Jurkat, Clone E6-1 (cell line): ENCODE measurements around the gene CLEC6A. TPM values are rescaled to one million over a fixed set of nuclear protein-coding genes. Genes with fewer than 3 reads are reported as not detected.
"Not testable (repeated sequence)": the region's sequence is repeated elsewhere in the genome, so short reads cannot be mapped to it uniquely, and the experiment has no call there.

Experiments used
- DNase-seq: peaks from one replicate; pipeline ENCODE4 v3.0.0-alpha.2; 2011; ENCODE audit warnings: low read depth, low spot score
- H3K4me3 ChIP-seq: 2 replicates; pipeline ENCODE4 v1.5.1; 2011; ENCODE audit warnings: mild to moderate bottlenecking, low read length, control low read depth, moderate library complexity
- polyA plus RNA-seq: library from polyadenylated mRNA; unstranded; fragments of >200 nt; gene quantifications from one replicate; pipeline ENCODE4 v1.2.1, GENCODE V29; 2012; ENCODE audit warnings: missing spikeins; ENCODE audit not compliant: insufficient read length, insufficient read depth

The CLEC6A gene
- polyA plus RNA-seq: not detected

DNA sequence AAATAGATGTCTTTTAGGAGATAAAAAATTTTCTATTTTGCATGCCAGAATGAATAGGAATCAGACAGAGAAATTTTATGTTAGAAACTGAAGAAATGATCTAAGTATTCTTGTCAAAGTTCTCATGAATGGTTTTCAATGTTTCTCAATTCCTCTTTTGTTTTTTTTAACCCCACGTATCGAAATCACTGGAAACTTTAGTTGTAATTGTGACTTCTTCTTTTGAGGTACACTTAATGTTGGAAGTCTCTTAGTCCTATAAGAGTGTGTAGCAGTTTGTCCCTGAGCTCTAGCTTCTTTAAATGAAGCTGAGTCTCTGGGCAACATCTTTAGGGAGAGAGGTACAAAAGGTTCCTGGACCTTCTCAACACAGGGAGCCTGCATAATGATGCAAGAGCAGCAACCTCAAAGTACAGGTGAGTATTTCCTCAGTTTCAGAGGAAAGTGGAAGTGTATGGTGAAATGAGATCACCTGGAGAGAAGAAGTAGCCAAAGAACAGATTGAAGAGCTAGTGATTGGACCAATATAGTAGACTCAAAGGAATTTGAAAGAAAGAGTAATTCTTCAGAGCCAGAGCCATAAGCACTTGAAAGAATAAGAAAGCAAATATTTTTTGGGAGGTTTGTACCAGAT, at the start of gene CLEC6A:
TSS of gene CLEC6A (plus strand) at position 236 of the 634 bp plus-strand sequence. CDS start at position 386, 150 bp downstream.
- no peak for DNase-seq
- no peak within 1 kb of the TSS for H3K4me3 ChIP-seq

DNA sequence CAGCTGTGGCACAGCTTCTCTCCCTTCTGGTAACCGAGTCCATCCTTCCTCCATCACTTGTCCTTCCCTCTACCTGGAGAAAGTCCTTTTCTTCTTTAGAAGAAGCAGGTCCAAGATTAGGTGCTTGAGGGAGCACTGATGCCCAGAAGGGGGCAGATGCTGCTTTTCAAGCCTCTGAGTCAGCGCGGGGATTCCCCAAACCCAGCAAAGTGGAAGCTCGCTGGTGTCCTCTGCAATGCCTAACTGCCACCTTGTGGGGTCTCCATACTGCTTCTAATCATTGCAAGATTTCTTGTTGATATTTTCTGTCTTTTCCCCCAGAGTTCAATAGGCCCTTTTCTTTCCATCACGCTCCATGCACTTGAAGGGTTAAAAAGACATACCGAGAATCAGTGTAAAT, 36.2 kb upstream of the CLEC6A start:
- DNase-seq: not testable (repeated sequence)

DNA sequence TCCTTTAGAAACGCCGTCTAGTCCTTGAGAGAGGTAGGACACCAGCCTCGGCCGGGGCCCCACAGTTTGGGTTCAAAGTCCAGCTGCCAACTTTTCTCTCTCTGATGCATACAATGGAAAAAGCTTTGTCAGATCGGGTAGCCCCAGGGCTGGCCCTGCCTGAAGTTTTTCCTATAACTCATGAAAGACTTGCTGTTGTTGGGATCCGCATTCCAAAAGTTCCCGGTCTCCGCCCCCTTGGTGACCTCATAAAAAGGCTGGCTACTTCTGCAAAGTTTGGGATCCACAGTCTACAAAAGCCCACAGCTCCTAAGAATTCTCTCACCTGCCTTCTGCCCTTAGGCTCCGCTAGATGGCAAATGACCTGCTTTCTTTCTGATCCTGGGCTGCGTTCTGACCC, 35.3 kb upstream of the CLEC6A start:
- H3K4me3 ChIP-seq: no peak overlapping the region
- DNase-seq: no peak

More for the DNA sequence above, 36.2 kb upstream of the CLEC6A start:
- H3K4me3 ChIP-seq: not testable (repeated sequence)

DNA sequence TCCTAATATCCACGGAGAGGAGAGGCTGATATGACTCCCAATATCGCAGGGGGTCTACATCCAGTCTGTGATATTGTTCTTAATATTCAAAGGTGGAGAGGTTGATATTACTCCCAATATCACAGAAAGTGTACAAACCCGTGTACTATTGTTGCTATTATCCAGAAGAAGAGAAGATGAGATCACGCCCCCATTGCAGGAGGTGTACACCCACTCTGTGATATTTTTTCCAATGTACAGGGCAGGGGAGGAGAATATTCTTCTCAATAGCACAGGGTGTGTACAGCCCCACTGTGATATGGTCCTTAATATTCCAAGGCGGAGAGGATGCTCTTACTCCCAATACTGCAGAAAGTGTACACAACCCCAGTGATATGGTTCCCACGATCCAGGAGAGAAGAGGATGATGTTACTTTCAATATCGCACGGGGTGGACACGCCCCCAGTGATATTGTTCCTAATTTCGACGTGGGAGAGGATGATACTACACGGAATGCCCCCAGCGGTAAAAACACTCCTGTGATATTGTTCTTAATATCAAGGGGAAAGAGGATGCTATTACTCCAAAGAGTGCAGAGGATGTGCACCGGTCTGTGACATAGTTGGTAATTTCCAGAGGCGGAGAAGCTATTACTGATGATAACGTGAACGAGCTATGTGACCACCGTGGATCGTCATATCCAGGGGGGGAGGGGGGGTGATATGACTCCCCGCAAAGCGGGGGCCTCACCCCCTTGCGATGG, 11.1 kb upstream of the CLEC6A start:
- DNase-seq, H3K4me3 ChIP-seq: not testable (repeated sequence)

DNA sequence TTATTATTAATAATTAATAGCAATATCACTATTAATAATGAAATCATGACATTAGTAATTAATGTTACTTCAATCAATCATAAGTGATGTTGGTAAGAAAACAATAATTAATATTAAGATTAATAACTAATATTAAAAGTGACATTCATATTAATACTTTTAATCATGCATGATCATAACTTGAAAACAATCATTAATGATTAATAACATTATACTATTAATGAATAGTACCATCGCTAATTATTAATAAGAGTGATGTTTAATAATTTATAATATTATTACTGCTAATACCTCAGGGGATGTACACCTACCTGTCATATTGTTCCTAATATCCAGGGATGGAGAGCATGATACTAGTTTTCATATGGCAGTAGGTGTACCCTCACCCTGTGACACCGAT, 10.0 kb upstream of the CLEC6A start:
- DNase-seq: no peak
- H3K4me3 ChIP-seq: no peak overlapping the region

DNA sequence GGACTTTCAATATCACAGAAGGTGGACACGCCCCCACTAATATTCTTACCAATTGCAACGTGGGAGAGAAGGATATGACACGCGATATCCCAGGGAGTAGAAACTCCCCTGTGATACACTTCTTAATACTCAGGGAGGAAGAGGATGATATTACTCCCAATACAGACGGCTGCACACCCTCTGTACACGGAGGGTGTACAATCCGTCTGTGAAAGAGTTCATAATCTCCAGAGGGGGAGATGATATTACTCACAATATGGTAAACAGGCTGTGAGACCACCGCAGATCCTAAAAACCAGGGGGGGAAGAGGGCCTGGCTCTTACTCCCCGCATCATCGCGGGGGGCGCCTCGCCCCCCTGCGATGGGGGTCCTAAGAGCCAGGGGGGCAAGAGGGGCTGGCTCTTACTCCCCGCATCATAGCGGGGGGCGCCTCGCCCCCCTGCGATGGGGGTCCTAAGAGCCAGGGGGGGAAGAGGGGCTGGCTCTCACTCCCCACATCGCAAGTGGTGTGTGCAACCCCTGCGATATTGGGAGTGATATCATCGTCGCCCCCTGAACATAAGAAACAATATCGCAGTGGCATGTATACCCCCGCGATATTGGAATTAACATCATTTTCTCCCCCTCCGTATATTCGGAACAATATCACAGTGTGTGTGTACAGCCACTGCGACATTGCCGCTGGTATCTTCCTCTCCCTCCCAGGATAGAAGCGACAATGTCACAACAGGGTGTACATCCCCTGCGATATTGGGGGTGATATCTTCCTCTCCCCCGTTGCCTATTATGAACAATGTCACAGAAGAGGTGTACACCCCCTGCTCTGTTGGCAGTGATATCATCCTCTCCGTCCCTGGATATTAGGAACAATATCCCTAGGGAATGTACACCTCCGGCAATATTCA, 8.9 kb upstream of the CLEC6A start:
- no peak overlapping the region for H3K4me3 ChIP-seq
- no peak for DNase-seq

DNA sequence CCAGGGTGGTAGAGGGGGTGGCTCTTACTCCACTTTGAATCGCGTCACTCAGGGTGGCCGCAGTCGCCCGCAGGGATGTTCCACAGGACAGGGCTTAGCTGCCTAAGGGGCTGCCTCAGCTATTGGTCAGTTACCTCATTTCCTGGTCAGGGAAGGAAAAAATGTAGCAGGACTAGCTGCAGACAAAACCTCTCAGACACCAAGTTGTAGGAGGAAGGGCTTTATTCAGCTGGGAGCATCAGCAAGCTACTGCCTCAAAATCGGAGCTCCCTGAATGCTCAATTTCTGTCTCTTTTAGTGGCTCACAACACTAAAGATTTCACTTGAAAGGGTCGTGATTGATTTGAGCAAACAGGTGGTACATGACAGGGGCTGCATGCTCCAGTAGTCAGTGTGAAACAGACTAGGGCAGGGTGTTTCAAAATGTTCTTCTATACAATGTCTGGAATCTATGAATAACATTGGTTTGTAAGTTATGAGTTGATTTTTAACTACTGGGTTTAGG, 6.4 kb upstream of the CLEC6A start:
- DNase-seq: no peak
- no peak overlapping the region for H3K4me3 ChIP-seq

DNA sequence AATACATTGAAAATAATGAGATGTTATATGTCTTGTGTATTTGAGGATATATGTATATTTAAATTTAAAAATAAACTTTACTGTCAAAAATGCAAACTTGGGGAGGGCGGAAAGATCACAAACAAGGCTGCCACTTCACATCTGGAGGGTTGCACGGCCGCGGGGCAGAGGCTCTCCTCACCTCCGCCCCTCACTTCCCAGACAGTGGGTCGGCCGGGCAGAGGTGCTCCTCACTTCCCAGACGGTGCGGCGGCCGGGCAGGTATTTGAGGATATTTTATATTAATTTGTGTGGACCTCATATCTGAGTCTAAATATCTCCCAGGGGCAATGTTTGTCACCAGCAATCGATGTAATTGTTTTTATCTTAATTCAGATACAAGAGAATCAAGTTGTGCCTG, 3.7 kb upstream of the CLEC6A start:
- no peak overlapping the region for H3K4me3 ChIP-seq
- no peak for DNase-seq

DNA sequence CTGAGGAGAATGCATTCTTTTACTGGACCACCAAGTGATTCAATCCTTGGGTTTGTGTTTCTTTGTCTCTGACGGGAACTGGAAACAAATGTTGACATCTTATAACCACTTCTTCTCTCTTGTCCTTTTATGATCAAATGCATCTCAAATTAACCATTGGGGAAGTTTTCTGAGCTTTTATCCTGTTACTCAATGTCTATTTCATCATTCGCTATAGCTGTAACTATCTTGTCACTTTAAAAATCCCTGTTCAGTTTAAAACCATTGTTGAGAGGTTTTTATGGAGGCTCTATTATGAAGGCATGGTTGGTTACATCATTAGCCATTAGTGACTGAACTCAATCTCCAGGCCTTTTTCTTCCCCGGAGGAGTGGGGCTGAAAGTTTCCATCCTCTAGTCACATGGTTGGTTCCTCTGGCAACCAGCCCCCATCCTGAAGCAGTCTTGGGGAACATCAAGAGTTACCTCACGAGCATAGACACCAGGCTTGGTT, 2.7 kb upstream of the CLEC6A start:
- DNase-seq: no peak
- no peak overlapping the region for H3K4me3 ChIP-seq

DNA sequence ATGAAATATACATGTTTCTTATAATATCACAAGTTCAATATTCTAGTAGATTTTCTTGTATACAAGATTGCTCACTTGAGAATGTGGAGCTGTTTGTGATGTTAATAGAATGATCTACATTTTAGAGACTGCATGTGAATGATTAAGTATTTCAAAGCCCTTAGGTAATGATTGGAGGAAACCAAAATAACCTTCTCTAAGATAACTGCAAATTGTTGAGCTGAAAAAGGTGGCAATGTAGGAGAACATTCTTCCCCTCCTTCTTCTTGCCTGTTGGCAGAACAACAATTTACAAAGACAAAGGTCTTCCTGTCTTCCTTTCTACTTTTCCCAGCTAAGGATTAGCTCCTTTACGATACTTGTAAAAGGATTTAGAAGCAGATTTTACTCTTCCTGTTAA, 2.0 kb upstream of the CLEC6A start:
- no peak for DNase-seq
- no peak overlapping the region for H3K4me3 ChIP-seq

DNA sequence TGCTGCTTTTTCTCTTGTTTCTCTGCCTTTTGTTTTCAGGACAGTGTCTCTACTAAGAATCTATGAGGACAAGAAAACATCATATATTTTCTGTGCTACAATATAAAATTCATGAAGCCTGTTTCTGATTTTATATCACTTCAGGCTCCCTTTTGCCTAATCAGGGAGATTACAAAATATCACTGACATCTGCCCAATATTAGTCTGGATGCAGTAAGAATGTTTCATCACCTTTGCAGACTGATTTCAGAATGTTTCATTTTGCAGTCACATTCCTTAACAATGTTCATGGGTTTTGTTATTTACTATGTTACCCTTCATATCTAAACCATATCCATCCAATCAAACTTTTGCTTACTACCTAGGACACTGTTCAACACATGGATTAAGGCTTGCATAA, 491 bp upstream of the CLEC6A start:
- H3K4me3 ChIP-seq: no peak overlapping the region
- no peak for DNase-seq

DNA sequence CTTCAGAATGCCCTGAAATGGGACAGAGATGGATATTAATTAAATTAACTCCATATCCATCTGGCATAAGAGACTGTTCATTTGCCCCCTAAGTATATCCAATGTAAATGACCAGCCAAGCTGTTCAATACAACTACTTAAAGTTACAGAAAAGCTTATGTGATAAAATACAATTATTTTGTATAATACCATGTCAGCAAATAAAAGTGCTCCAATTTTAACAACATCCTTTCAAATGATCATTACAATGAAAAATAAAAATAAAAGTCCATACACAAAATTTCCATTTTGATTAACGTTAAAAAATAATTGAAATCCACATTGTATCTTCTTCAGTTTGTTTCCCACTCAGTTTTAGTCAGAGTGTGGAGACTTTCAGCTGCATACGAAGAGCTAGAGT, 5.7 kb downstream of the CLEC6A start:
- DNase-seq: no peak
- no peak overlapping the region for H3K4me3 ChIP-seq

DNA sequence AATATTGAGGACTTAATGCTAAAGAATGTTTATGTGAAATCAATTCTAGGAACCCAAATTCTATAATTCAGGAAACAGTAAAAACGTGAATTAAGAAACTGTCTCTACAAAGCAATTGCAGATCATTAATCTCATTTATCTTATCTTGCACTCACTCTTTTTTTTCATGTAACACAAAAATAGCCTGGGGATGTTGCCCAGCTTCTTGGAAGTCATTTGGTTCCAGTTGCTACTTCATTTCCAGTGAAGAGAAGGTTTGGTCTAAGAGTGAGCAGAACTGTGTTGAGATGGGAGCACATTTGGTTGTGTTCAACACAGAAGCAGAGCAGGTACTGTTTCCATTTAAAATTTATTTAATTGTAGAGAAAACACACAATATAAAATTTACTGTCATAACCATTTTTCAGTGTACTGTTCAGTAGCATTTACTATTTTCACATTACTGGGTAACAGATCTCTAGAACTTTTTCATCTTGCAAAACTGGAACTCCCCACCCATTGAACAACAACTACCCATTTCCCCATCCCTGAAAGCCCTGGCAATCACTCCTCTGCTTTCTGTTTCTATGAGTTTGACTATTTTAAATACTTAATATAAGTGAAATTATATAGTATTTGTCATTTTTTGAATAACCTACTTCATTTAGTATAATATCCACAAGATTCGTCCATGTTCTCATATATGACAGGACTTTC, 9.7 kb downstream of the CLEC6A start:
- DNase-seq: no peak
- H3K4me3 ChIP-seq: no peak overlapping the region

DNA sequence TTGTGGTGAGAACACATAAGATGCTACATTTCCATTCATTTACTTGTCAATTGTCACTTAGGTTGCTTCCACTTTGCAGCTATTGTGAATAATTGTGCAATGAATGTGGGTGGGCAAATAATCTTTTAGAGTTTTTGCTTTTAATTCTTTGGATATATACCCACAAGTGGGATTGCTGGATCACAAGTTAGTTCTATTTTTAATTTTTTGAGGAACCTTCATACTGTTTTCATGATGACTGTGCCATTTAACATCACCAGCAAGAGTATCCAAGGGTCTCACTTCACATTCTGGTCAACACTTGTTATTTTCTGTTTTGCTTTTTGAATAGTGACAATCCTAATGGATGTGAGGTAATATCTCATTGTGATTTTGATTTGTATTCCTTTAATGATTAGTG, 10.5 kb downstream of the CLEC6A start:
- H3K4me3 ChIP-seq: no peak overlapping the region
- DNase-seq: no peak

DNA sequence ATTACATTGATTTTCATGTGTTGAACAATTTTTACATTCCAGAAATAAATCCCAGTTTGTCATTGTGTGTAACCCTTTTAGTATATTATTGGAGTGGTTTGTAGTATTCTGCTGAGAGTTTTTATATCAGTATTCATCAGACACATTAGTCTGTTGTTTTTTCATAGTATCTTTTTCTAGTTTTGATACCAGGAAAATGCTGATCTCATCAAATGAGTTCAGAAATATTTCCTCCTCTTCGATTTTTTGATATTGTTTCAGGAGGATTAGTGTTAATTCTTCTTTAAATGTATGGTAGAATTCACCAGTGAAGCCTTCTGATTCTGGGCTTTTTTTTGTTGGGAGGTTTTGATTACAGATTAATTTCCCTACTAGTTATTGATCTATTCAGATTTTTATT, 15.3 kb downstream of the CLEC6A start:
- no peak for DNase-seq
- no peak overlapping the region for H3K4me3 ChIP-seq

DNA sequence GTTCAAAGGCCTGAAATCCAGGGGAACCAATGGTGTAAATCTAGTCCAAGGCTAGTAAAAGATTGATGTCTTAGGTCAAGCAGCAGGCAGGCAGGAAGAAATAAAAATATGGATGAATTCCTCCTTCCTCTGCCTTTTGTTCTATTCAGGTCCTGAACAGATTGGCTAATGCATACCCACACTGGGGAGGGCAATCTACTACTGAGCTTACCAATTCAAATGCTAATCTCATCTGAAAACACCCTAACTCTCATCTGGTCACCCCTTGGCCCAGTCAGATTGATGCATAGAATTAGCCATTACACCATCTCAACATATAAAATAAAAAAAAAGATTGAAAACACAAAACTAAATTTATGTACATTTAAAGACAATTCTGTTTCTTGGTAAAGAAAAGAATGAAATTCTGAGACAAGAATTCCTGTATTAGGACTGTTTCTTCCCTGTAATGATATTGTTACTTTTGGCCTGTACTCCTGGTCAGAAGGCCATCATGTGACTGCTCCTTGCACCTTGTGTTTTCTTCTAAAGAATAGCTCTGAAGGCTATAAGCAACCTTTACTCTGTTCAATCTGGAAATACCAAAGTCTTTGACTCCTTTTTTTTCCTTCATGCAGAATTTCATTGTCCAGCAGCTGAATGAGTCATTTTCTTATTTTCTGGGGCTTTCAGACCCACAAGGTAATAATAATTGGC, 19.9 kb downstream of the CLEC6A start:
- no peak for DNase-seq
- no peak overlapping the region for H3K4me3 ChIP-seq

DNA sequence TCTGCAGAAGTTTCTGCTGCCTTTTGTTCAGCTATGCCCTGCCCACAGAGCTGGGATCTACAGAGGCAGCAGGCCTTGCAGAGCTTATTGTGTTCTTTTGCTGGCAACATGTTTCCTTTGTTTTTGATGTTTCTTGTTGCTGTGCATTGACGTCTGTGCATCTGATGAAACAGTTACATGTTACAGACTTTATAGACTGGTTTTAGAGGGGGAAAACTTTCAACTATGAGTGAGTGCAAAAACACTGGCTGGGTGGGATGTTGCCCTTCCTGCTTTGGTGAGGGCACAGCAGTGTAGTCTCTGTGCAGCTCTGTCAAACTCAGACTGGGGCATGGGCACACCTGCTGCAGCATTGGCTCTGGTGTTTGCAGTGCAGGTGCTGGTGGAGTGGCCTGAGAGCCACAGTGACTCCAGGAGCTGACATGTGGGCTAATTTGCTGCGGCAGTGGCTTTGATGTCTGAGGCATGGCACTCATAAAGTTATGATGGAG, 26.9 kb downstream of the CLEC6A start:
- DNase-seq: peak; percentile 9
- H3K4me3 ChIP-seq: no peak overlapping the region

DNA sequence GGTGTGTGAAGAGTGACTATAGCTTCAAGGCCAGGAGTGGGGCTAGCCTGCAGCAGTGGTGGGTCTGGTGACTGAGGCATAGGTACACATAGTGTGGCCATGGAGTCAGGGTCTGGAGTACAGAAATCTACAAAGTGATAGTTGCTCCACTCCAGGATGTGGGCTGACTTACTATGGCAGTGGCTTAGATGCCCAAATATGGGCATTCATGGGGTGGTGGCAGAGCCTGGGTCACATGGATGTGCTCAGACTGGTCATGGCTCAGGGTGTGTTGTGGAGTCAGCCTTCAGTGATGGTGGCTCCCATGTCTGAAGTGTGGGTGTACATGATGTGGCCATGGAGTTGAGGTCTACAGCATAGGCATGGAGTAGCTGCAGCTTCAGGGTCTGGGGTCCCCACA, 27.3 kb downstream of the CLEC6A start:
- H3K4me3 ChIP-seq: no peak overlapping the region
- DNase-seq: peak; percentile 44
